GM21360 (cell line): ENCODE results near the gene DLG3.

Experiments
- ATAC-seq: cut with Tn5 transposase; IDR thresholded peaks from one replicate; pipeline ENCODE4 v1.9.1; 2021; ENCODE audit warnings: mild to moderate bottlenecking, moderate library complexity; ENCODE audit not compliant: unreplicated experiment

Gene DLG3

DNA sequence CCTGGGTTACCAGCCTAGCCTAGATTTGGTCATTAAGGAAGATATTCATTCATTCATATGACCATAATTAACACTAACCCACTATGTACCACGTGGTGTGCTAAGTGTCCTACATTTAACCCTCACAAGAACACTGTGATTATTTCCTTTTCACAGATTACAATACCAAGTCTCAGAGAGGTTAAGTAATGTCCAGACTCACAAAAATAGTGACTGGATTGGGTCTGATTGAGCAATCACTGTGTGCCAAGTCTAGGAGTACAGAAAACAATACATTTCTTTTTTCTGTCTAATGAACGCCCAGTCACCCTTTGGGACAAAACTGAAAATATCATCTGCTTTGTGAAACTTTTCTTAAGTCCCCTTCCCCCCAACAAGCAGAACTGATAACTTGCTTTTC, 7.6 kb upstream of the DLG3 start:
- ATAC-seq: no peak

DNA sequence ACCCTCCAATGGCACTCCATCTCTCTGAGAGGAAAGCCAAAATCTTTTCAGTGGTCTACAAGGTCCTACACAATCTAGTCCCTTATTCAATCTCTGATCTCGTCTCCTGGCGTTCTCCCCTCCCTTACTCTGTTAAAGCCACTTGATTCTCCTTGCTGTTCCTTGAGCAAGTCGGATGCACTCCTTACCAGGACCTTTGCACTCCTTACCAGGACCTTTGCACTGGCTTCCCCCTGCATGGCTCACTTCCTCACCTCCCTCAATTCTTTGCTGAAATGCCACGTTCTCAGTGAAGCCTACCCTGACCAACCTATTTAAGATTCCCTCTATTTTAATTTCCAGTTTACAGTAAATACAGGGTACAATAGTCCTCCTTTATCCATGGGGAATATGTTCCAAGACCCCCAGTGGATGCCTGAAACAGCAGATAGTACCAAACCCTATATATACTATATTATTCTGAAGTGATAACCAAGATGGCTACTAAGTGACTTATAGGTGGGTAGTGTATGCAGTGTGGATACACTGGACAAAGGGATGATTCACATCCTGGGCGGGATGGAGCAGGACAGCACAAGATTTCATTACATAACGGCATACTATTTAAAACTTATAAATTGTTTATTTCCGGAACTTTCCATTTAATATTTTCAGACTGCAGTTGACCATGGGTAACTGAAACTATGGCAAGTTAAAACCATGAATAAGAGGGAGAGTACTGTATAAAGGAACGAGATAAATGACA, 6.5 kb upstream of the DLG3 start:
- no peak for ATAC-seq

DNA sequence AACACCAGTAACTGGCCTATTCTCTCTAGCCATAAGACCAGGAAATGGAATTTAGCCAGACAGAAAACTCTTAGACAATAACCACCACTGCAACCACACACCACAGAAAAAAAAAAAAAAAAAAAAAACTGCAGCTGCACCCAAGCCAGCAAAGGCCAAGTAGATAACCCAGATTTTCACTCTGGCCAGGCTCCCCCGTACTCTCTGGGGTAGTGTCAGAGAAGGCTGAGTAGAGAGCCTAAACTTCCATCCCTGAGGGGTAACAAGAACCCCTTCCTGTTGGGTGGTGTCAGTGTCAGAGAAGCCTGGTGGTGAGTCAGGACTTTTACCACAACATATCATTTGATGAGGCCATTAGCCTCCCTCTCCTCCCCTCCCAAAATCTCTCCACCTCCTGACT, 5.6 kb upstream of the DLG3 start:
- ATAC-seq: no peak

DNA sequence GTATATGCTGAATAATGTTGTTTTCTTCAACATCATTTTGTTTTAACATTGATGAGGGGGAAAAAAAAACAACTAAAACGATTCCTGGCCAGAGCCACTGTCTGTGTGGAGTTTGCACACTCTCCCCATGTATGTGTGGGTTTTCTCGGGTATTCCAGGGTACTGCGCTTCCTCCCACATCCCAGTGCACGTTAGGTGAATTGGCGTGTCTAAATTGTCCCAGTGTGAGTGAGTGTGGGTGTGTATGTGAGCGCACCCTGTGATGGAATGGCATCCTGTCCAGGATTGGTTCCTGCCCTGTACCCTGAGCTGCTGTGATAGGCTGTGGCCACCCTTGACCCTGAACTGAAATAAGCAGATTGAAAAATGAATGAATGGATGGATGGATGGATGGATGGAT, 2.4 kb upstream of the DLG3 start:
- ATAC-seq: no peak

DNA sequence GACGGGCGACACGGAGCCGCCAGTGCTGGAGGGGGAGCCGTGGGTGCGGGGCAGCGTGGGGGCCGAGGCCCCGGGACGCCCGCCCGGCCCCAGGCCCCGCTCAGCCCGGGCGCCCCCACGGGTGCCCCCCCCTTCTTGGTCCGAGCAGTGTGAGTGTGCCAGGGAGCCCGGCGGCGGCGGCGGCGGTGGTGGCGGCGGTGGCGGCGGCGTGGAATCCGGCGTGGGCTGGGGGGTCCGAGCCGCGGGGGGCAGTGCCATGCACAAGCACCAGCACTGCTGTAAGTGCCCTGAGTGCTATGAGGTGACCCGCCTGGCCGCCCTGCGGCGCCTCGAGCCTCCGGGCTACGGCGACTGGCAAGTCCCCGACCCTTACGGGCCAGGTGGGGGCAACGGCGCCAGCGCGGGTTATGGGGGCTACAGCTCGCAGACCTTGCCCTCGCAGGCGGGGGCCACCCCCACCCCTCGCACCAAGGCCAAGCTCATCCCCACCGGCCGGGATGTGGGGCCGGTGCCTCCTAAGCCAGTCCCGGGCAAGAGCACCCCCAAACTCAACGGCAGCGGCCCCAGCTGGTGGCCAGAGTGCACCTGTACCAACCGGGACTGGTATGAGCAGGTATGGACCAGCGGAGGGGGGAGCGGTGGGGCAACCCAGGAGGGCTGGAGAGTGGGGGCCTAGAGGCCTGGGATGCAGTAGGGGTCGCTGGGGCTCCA, 466 bp downstream of the DLG3 start:
- ATAC-seq: no peak

DNA sequence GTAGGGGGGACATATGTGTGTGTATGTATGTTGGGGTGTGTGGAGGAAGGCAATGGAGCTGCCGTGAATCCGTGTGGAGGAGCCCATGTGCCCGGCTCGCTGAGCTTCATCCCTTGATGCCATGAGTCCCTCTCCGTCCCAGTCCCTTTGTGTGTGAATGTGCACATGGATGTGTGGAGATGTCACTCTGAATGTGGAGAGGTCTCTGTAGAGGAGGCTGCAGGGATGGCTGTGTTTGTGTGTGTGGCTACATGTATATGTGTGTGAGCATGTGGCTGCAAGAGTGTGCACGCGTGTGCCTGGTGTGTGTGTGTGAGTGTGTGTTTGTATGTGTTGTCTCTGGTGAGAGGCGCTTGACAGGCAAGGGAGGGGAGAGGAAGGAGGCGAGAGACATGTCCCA, 1.3 kb downstream of the DLG3 start:
- ATAC-seq: no peak

DNA sequence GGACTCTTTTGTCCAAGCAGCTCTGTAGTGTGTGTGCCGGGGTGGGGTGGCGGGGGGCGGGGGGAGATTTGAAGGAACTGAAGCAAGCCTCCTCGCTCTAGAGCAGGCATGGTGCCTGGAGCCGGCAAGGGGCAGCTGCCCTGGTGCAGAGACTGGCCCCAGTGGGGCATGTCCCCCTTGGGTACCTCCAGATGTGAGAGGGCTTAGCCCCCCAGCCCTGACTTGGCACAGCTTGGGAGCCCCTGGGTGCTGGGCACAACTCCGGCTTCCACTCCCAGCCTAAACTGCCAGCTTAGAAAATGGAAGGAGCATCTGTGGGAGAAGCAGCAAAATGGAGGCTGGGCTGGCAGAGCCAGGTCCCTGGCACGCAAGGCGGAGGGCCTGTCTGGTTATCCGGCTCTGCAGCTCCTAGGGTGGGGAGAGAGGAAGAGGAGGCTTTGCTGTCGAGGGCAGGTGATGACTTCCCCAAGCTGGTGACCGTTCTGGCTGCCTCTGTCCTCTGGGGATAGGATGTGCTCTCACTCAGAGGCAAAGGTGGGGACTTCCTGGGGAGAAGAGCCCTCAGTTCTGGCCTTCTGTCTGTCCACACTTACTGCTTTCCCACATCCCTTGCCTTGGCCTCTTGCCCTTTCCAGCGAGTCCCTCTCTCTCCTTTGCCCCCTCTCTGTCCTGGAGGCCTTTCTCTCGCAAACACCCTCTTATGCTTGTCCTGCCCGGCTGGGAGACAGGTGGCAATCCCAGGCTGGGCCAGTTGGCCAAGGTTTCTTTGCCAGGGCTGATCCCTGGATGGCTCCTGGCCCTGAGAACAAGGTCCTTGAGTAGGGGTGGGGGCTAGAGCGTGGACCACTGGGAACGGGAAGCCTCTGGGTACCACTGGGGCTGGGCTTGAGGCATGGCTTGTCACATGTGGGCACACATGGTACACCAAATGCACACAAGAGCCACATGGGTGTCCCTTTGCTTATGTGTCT, 2.0 kb downstream of the DLG3 start:
- no peak for ATAC-seq

DNA sequence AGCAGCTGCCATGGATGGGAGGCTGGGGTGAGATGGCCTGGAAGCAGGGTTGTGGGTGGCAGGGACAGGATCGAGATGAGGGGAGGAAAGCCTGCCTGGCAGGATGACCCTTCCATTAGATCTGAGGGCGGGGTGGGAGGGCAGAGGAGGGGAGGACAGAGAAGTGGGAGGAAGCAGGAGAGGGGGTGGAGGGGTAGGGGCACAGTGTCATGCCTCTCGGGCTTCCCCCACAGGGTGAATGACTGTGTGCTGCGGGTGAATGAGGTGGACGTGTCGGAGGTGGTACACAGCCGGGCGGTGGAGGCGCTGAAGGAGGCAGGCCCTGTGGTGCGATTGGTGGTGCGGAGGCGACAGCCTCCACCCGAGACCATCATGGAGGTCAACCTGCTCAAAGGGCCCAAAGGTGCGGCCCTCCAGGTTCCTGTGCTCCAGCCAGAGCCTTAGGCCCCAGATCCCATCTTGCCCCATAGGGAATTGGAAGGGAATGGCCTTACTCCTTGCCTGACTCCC, 4.9 kb downstream of the DLG3 start:
- ATAC-seq: no peak

DNA sequence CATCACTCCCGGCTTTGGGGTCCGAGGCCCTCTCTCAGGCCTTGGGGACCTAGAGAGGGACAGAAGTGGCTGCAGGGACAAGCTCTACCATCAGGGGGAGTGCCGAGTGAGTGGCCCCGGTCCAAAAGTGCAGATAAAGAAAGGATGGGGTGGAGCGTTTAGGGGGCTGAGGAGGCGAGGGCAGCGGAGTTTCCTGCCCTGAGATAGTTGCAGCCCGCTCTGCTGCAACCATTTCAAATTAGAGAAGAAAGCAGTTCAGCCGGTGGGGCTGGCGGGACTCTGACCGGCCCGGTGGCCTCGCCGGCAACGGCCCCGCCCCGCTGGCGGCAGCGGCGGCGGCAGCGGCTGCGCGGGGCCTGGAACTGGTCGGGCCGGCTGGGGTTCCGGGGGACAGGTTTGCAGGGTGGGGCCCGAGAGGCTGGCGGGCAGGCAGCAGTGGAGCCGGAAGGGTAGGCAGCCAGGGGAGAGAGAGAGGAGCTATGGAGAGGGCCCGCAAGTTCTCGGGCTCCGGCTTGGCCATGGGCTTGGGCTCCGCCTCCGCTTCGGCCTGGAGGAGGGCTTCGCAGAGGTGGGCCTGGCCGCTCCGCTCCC, 7.6 kb downstream of the DLG3 start:
- peak; percentile 35 for ATAC-seq

DNA sequence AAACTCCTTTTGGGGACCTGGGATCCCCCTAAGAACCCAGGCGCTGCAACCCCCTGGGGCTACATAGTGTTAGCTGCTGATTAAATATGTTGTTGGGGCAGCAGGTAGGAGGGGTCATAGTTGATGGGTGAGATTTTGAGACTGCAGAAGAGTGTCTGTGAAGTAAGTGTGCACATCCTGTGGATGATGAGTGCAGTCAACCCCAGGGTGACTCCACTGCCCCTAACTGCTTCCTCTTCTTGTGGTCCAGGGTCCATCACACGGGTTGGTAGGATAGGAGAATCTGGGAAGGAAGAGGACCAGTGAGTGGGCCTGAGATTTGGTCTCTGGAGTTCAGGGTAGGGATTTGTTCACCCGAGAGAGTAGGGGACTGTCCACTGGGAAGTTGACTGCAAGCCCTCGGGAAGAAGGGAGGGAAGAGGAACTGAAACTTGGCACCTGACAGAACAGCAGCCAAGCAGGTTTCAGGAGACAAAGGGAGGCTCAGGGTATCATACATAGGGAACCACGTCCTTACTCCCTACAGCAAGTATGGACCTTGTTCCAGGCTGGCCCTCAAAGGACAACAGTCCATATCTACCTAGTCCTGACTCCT, 8.5 kb downstream of the DLG3 start:
- ATAC-seq: no peak

DNA sequence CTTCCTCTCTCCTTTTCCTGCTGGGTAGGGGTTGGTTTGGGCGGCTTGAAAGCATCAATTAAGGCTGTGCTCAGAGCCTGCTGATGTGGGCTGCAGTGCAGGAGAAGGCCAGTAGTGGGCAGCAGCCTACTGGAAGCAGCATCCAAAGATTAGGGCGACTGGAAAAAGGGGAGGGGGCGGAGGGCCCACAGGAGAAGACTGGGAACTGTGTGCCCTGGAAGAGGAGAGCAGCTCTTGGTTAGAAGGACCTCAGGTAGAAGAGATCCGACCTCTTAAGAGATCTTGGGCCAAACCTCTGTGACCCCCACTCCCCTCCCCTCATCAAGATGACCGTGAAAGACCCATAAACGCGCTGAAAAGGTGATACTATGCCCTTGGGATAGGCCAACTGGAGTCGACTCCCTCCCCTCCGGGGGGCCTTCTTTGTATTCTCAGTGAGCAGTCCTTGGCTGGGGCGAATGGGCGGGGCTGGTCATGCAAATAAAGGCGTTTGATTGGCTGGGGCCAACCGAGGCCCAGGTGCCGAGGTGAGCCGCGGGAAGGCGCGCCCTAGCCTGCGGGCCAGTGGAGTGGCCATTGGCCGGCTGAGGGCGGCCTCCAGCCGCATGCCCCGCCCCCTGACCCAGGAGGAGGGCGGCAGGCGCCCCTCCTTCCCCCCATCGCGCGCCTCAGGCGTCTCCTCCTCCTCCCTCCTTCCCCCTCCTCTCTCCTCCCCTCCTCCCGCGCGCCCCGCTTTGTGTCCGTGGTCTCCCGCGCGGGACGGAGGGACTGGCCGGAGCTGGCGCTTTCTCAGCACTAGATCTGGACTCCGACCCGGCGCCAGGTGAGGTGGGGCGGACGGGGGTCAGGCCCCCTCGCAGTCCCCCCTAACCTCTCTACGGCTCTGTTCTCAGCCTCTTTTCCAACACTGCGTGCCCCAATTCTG, 10.1 kb downstream of the DLG3 start:
- ATAC-seq: peak; percentile 34

DNA sequence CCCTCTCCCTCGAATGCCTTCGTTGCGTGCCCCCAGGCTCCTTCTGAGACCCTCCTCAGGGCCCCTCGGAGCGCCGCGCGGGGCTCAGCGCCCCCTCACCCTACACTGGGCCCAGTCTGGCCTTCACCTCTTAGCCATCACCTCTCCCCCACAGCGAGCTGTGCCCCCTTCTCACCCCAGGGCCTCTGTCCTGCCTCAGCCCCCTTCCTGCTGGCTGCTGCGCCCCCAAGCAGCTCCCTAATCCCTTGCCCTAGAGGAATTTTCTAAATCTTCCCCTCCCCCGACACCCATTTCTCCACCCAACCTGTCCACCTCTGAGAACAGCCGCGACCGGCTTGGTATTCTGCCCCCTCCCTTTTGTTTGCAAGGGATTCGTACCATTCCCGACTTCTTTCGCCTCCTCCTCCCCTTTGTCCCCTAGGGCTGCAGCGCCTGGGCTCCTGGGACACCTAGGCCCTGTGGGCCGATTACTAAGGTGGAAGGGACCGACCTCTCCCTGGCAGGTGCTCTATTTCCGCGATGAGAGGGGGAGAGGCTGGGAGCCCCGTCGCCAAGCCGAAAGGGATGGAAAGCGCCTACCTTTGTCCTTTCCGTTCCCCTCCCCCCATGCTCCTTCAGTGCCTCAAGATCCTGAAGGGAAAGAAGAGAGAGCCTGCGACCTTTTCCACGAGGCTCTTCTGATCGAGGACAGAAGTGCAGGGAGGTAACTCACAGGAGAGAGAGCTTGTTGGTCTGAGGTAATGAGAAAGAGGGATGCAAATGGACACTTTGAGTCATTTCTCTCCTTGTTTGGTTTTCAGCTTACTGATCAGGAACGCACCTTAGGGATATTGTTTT, 10.9 kb downstream of the DLG3 start:
- no peak for ATAC-seq

DNA sequence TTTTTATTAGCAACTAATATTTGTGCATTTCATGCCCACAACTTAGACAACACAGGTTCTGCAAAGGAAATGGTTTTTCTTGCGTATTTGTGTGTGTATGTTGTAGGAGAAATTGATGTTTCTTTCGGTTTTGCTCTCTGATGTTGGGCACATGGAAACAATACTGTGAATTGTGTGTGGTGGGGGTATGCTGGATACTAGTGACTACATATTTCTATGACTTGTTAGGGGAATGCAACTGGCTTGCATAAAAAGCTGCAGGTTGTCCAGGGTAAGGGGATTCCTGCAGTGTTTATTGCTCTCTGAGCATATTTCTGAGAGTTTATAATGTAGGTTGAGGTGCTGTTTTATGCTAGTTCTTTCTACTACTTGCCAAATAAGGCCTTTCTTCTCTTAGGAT, 11.6 kb downstream of the DLG3 start:
- ATAC-seq: no peak

DNA sequence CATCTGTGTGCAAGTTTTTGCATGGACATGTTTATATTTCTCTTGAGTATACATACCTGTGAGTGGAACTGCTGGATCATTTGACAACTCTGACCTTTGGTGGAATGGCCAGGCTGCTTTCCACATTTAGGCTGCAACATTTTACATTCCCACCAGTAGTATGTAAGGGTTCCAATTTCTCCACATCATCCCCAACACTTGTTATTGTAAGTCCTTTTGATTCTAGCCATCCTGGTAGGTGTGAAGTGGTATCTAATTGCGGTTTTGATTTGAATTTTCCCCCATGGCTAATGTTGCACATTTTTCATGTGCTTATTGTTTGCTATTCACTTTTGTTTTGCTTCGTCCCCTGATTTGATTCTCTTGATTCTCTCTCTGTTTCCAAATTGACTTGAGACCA, 16.4 kb downstream of the DLG3 start:
- ATAC-seq: no peak

DNA sequence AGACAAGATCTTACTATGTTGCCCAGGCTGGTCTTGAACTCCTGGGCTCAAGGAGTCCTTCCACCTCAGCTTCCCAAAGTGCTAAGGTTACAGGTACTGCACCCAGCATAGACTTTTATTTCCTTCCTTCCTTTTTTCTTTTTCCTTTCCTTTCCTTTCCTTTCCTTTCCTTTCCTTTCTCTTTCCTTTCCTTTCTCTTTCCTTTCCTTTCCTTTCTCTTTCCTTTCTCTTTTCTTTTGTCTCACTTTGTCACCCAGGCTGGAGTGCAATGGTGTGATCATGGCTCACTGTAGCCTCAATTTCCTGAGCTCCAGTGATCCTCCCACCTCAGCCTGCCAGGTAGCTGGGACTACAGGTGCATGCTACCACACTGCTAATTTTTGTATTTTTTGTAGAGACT, 19.4 kb downstream of the DLG3 start:
- ATAC-seq: no peak

DNA sequence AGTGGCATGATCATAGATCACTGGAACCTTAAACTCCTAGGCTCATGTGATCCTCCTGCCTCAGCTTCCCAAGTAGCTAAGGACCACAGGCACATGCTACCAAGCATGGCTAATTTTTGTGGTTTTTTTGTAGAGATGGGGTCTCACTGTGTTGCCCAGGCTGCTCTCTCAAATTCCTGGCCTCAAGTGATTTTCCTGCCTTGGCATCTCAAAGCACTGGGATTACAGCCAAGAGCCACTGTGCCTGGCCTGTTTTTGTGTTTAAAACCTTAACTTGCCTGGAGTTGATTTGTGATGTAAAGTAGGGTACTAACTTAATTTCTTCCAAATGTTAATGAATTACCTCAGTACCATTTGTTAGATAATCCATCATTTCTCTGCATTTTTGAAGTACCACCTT, 22.3 kb downstream of the DLG3 start:
- no peak for ATAC-seq

DNA sequence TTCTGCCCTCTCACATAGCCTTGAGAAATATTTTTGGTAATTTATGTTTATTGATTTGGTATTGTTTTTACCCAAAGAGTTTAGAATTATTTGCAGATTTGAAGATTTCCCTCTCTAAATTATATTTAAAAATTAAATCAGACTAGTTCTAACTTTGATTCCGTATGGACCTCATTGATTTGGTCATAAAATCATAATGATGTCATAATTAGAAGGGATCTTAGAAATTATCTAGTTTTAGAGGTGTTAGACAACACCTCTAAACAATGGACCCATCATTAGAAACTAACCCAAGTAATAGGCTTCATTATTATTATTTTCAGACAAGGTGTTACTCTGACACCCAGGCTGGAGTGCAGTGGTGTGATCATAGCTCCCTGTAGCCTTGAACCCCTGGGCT, 24.1 kb downstream of the DLG3 start:
- no peak for ATAC-seq

DNA sequence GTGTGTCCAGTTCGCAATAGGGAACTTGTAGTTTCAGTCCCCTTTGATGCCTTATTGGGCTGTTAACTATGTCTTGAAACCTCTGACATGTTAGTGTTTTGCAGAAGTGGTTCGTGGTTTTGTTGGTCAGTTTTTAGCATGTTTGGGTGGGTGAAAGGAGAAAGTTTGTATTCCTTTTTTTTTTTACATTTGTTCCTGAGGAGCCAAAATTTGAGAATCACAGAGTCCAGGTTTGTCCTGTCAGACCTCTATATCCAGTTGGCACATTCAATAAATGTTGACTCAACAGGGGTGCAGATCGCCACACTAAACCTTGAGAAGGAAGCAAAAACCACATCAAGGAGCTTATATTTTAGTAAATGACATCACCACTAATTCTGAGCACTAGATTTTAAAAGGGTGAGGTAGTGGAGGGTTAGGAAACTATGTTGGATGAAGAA, 26.2 kb downstream of the DLG3 start:
- no peak for ATAC-seq
